Measurements from ENCODE around the gene GNB1L.
A peak's percentile ranks its signal among the peaks of the same experiment; 100 is the strongest.

GNB1L gene

GRCh38 chr22:19810381-19811201, 44.1 kb downstream of the GNB1L start:
- DNase-seq, result no peak

GRCh38 chr22:19809741-19810140, 44.9 kb downstream of the GNB1L start:
- DNase-seq, result no peak

- DNase-seq, result peak in 2 of 51 donors; percentile 5 to 7
Measured at GRCh38 chr22:19808873-19809478, 45.7 kb downstream of the GNB1L start.

GRCh38 chr22:19807914-19808872, 46.5 kb downstream of the GNB1L start:
- DNase-seq, result no peak

GRCh38 chr22:19807161-19807913, 47.3 kb downstream of the GNB1L start:
- DNase-seq, result no peak

DNA sequence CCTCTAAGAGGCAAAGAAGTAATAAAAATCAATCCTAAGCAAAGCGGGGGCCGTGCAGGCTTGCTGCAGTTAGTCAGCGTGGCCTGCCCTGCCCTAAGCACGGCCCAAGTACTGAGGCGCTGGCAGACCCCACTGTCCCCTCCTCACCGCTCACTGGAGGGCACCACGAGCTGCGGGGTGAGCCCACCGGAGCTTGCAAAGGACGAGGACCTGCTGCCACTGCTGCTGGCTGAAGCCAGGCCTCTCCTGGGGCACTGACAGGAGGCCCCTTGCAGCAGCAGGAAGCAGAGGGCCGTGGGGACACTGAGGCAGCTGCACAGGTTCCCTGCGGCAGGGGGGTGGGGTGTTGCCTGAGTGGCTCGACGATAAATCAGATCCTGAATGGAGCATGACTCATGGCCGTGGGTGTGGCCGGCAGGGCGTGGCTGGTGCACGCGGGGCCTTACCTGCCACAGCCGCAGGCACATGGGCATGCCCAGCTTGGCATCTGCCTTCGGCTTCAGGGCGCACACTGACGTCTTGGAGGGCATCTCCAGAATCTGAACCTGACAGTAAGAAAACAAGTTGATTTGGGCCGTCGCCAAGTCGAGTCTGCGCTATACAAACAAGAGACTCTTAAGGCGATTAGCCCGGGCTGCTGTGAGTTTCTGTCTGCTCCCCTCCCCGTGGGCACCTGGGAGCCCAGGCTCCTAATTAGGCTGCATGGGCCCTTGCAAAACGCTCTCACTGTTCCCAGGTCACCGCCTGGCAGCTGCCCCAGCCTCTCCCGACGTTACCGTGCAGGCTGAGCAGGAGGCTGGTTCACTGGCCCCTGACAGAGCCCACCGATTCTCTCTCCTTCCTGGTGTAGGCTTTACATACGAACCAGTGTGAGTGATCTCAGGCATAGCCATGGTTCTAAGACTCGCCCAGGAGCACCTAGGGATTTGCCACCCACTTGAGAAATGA, 48.2 kb downstream of the GNB1L start:
- no peak for DNase-seq

- no peak for DNase-seq
Measured at GRCh38 chr22:19805821-19806212, 48.9 kb downstream of the GNB1L start.

- no peak for DNase-seq
Measured at GRCh38 chr22:19803736-19804267, 50.9 kb downstream of the GNB1L start.

DNA sequence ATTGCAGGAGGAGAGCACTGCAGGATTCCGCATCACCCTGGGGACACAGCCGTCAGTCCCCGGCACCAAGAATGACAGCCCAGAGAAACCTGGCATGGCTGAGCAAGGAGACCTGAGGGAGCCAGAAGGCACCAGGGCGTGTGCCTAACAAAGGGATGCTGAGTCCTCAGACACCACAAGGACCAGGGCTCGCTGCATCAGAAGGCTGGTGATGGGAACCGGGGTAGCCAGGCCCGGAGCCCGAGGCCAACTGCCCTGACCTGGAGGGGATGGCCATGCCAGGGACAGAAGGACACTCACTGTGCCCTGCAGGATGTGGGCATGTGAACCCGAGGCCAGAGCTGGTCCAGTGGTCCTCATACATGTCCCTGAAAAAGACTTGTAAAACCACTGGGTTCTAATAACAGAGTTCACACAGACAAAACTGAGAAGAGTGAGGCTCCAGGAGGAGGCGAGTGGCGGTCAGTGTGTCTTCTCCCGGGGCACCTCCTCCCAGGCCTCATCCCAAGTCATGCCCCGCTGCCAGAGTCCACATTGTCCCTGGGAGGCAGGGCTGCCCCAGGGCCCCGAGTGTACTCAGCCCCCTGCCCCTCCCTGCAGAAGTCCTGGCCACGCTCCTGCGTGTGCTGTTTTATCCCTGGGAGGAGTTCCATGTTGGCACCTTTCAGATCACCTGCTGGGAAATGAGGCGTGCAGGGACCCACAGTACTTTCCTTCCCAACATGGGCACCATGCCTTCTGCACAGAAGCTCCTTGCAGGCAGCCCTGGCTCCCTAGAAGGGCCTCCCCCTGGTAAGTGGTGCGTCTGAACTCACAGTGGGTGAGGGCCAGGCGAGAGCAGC, 51.6 kb downstream of the GNB1L start:
- DNase-seq, result no peak

GRCh38 chr22:19802001-19802893, 52.4 kb downstream of the GNB1L start:
- DNase-seq, result no peak

GRCh38 chr22:19801340-19802000, 53.2 kb downstream of the GNB1L start:
- DNase-seq, result no peak

DNA sequence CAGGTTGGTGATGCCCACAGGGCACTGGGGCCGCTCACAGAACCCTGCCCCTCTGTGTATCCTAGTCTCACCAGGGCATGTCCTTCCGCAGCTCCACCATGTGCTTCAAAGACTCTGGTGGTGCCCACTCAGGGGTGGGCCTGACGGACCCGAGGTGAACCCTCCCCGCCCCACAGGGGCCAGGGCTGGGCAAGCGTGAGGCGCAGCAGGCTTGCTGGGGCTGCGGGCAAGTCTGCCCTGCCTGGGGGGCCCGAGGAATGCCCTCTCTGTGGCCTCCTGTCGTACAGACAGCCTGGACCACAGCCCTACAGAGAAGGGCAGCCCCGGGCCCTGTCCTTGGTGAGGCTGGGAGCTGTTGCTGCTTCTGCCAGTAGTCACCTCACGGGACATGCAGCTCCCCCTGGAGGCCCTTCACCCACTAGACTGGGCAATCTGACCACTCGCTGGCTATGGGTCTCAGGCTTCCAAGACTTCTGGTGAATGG, 53.9 kb downstream of the GNB1L start:
- DNase-seq, result no peak

DNA sequence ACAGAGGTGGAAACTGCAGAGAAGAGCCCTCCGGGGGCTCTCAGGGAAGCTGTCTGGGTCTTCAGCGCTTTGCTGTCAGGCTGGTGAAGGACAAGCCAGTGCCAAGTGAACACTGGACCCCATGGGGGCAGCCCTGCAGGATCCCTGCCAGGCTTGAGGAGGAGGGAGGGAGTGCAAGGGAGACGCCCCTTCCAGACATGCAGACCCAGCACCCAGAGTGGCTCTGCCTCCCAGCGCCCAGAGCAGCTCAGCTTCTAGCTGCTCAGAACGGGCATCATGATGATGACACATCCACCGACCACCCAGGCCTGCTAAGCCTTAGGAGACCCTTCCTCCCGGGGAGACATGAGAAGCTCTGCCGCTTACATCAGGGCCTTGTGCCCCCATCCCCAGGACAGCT, 54.4 kb downstream of the GNB1L start:
- DNase-seq, result no peak

DNA sequence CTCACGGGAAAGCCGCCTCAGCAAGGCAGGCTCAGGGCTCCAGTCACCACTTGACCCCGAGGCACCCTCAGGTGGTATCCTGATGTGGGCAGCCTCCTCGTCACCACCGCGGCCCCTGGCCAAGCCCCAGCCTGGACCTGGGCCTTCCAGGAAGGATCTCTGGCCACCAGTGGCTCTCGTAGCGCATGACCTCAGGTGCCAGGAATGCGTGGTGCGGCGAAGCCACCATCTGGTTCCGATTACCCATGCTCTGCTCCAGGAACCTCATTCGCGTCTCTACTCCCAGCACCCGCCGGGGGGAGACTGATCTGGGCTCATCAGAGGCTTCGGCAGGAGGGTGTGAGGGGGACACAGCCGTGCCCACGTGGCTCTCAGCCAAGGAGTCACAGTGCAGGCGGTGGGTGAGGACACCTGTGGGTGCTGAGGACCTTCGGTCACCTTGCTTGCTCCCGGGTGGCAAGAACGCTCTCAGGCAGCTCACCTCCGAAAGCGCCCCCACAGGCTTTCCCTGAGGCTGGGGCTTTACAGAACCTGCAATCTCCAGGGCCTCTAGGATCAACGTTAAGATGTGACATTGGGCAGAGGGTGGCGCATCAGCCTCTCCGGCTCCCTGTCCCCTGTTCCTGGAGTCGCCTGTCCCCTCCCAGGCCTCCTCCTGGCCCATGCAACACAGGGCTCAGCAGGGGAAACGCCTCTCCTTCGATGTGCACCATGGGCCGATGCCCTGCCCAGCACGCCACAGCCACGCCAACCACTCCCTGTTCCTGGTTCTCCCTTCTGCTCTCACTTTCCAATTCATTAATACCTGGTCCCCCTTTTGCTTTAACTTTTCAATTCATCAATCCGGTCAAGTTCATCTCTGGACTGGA, 55.1 kb downstream of the GNB1L start:
- DNase-seq, result no peak

DNA sequence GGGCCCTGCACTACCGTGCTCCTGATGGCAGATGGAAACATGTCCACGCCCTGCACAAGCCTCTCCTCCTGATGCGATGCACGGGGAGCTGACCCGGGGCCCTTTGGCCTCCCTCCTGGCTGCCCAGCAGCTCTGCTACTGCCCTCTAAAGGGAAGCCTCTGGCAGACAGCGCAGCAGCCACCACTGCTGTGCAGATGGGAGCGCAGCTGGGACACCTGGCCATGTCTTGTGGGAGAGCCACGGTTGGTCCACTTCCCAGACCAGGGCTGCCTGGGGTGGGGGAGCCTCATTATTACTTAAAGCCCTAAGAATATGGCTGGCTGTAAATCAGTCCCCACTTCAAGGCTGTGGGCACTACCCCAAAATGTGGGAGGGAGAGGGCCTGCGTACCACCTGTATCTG, 55.8 kb downstream of the GNB1L start:
- DNase-seq, result no peak

All from hypothalamus (tissue), 51 donors.